ENCODE measurements around the gene ZNF668. TPM values are rescaled to one million over a fixed set of nuclear protein-coding genes. Genes with fewer than 3 reads are reported as not detected.
"Not testable (repeated sequence)": the region's sequence is repeated elsewhere in the genome, so short reads cannot be mapped to it uniquely, and the experiment has no call there.

Gene ZNF668
- total RNA-seq, 2 experiments from 2014 or later: 9.2 to 9.9 TPM

- no peaks in the 10 kb centered on the region for H3K36me3 Mint-ChIP-seq (ENCODE audit: low read depth)
- ChIA-PET POLR2A (no interaction called here), CTCF (interaction anchor here (0.6 to 1.3 kb wide), 3 partner anchors 43 to 435 kb away, joined by 3 to 4 read pairs (median 3); partner anchors contain the start of gene ARMC5)
- H3K4me3 Mint-ChIP-seq: no peak overlapping the region
- intact Hi-C loops (cut with DNase I, micrococcal nuclease): no loop called here
- H3K27ac Mint-ChIP-seq: no peak overlapping the region
- DNase-seq (no peak), ATAC-seq (no peak)
- no peaks in the 10 kb centered on the region for H3K9me3 Mint-ChIP-seq (ENCODE audit: low read depth)
- H3K4me1 Mint-ChIP-seq: peaks cover 3% of the 10 kb centered on the region
- no peaks in the 10 kb centered on the region for H3K27me3 Mint-ChIP-seq
Observed at GRCh38 chr16:31023627-31024226, 50.3 kb downstream of the ZNF668 start.

- CTCF ChIA-PET: interaction anchor here (0.6 to 1.3 kb wide), 2 partner anchors 178 to 436 kb away, joined by 3 to 4 read pairs; partner anchors contain the start of gene ARMC5
- Mint-ChIP-seq H3K9me3 (ENCODE audit: low read depth) (no peaks in the 10 kb centered on the region), H3K4me1 (peaks cover 3% of the 10 kb centered on the region), H3K27ac (no peak overlapping the region), H3K36me3 (ENCODE audit: low read depth) (no peaks in the 10 kb centered on the region), H3K4me3 (no peak overlapping the region), H3K27me3 (no peaks in the 10 kb centered on the region)
- intact Hi-C loops (cut with DNase I, micrococcal nuclease): no loop called here
- DNase-seq (no peak), ATAC-seq (no peak)
- POLR2A ChIA-PET: no interaction called here
Observed at GRCh38 chr16:31023252-31023602, 50.8 kb downstream of the ZNF668 start.

GRCh38 chr16:31022544-31023251 lies 51.3 kb downstream of the ZNF668 start:
- Mint-ChIP-seq H3K27me3 (no peaks in the 10 kb centered on the region), H3K36me3 (ENCODE audit: low read depth) (no peaks in the 10 kb centered on the region), H3K27ac (no peak overlapping the region), H3K4me3 (no peak overlapping the region), H3K9me3 (ENCODE audit: low read depth) (no peaks in the 10 kb centered on the region), H3K4me1 (peaks cover 3% of the 10 kb centered on the region)
- POLR2A ChIA-PET: no interaction called here
- ATAC-seq (no peak), DNase-seq (no peak)
- CTCF ChIA-PET: interaction anchor here (0.6 to 1.3 kb wide), 2 partner anchors 178 to 436 kb away, joined by 3 to 4 read pairs; partner anchors contain the start of gene ARMC5
- intact Hi-C loops (cut with DNase I, micrococcal nuclease): no loop called here

- Mint-ChIP-seq H3K9me3 (ENCODE audit: low read depth) (no peaks in the 10 kb centered on the region), H3K27ac (no peak overlapping the region), H3K27me3 (no peaks in the 10 kb centered on the region), H3K36me3 (ENCODE audit: low read depth) (no peaks in the 10 kb centered on the region), H3K4me3 (no peak overlapping the region), H3K4me1 (peaks cover 3% of the 10 kb centered on the region)
- no peak for DNase-seq
- CTCF ChIA-PET: interaction anchor here (0.6 kb wide), 1 partner anchor 283 kb away, joined by 3 read pairs; no protein-coding TSS in a partner anchor
- POLR2A ChIA-PET: no interaction called here
- intact Hi-C loops (cut with DNase I, micrococcal nuclease): no loop called here
- ATAC-seq: no peak
Observed at GRCh38 chr16:31020536-31020935, 53.5 kb downstream of the ZNF668 start.

GRCh38 chr16:31017756-31018155 lies 56.3 kb downstream of the ZNF668 start:
- ATAC-seq; H3K9me3 Mint-ChIP-seq (ENCODE audit: low read depth); intact Hi-C loops (cut with DNase I, micrococcal nuclease); DNase-seq; H3K27me3 Mint-ChIP-seq; H3K36me3 Mint-ChIP-seq (ENCODE audit: low read depth); POLR2A ChIA-PET; H3K4me1 Mint-ChIP-seq; H3K4me3 Mint-ChIP-seq; H3K27ac Mint-ChIP-seq; CTCF ChIA-PET: not testable (repeated sequence)

- intact Hi-C loops (cut with DNase I, micrococcal nuclease): no loop called here
- Mint-ChIP-seq H3K4me1 (peaks cover 4% of the 10 kb centered on the region), H3K27me3 (peaks cover 11% of the 10 kb centered on the region), H3K9me3 (ENCODE audit: low read depth) (no peaks in the 10 kb centered on the region), H3K36me3 (ENCODE audit: low read depth) (no peaks in the 10 kb centered on the region), H3K4me3 (no peak overlapping the region), H3K27ac (no peak overlapping the region)
- ChIA-PET POLR2A (no interaction called here), CTCF (no interaction called here)
- DNase-seq: no peak
- no peak for ATAC-seq
Observed at GRCh38 chr16:31016018-31016417, 58.0 kb downstream of the ZNF668 start.

- intact Hi-C loops (cut with DNase I, micrococcal nuclease); H3K4me3 Mint-ChIP-seq; ATAC-seq; H3K27ac Mint-ChIP-seq; POLR2A ChIA-PET; DNase-seq; H3K36me3 Mint-ChIP-seq (ENCODE audit: low read depth); CTCF ChIA-PET; H3K9me3 Mint-ChIP-seq (ENCODE audit: low read depth): not testable (repeated sequence)
- H3K4me1 Mint-ChIP-seq: peaks cover 12% of the 10 kb centered on the region
- H3K27me3 Mint-ChIP-seq: peaks cover 11% of the 10 kb centered on the region
Observed at GRCh38 chr16:31013292-31013691, 60.7 kb downstream of the ZNF668 start.

GRCh38 chr16:31011815-31012214 lies 62.2 kb downstream of the ZNF668 start:
- intact Hi-C loops (cut with DNase I, micrococcal nuclease); H3K36me3 Mint-ChIP-seq (ENCODE audit: low read depth); H3K9me3 Mint-ChIP-seq (ENCODE audit: low read depth); ATAC-seq; CTCF ChIA-PET; POLR2A ChIA-PET; DNase-seq; H3K27ac Mint-ChIP-seq: not testable (repeated sequence)
- Mint-ChIP-seq H3K4me3 (peak overlapping the region; percentile 61), H3K27me3 (peaks cover 11% of the 10 kb centered on the region), H3K4me1 (peaks cover 12% of the 10 kb centered on the region)

Other genes starting within 250 kb of the ZNF668 start
- gene BCL7C, start 180.2 kb downstream of the ZNF668 start, total RNA-seq: 10 to 100 TPM; 19.5 to 20.4 TPM
- under 1 TPM; 0.18 TPM for gene CTF1, start 177.6 kb downstream of the ZNF668 start, total RNA-seq
- gene FBXL19, start 150.7 kb downstream of the ZNF668 start, total RNA-seq: 10 to 100 TPM; 23.7 to 31.4 TPM
- gene ORAI3, start 125.2 kb downstream of the ZNF668 start, total RNA-seq: 1 to 10 TPM; 6.9 to 7.9 TPM
- gene SETD1A, start 116.5 kb downstream of the ZNF668 start, total RNA-seq: 10 to 100 TPM; 18.5 to 21.7 TPM
- 1 to 10 TPM; 1.6 to 2.2 TPM for gene HSD3B7, start 89.0 kb downstream of the ZNF668 start, total RNA-seq
- gene STX1B, start 63.6 kb downstream of the ZNF668 start, total RNA-seq: 1 to 10 TPM; 1.3 to 1.5 TPM
- 10 to 100 TPM; 29.2 to 35.9 TPM for gene STX4, start 40.7 kb downstream of the ZNF668 start, total RNA-seq
- 10 to 100 TPM; 21.3 to 25.8 TPM for gene ZNF646, start 182 bp upstream of the ZNF668 start, total RNA-seq
- gene PRSS53, start 14.7 kb upstream of the ZNF668 start, total RNA-seq: 1 to 10 TPM; 4.0 to 9.2 TPM
- 10 to 100 TPM; 59.6 to 64.2 TPM for gene VKORC1, start 20.6 kb upstream of the ZNF668 start, total RNA-seq
- gene BCKDK, start 34.1 kb upstream of the ZNF668 start, total RNA-seq: 10 to 100 TPM; 50.0 to 53.3 TPM
- 10 to 100 TPM; 53.6 to 63.1 TPM for gene KAT8, start 43.4 kb upstream of the ZNF668 start, total RNA-seq
- not detected for gene PRSS8, start 61.5 kb upstream of the ZNF668 start, total RNA-seq
- under 1 TPM; 0.26 to 0.43 TPM for gene PRSS36, start 75.8 kb upstream of the ZNF668 start, total RNA-seq
- 100 to 1,000 TPM; 647 to 648 TPM for gene FUS, start 105.9 kb upstream of the ZNF668 start, total RNA-seq
- 1 to 10 TPM; 5.7 TPM for gene PYCARD, start 128.5 kb upstream of the ZNF668 start, total RNA-seq
- gene TRIM72, start 139.9 kb upstream of the ZNF668 start, total RNA-seq: under 1 TPM in 1 of 2 experiments, not detected in 1; 0.04 TPM
- gene PYDC1, start 142.9 kb upstream of the ZNF668 start, total RNA-seq: not detected
- gene ITGAM, start 185.7 kb upstream of the ZNF668 start, total RNA-seq: under 1 TPM; 0.67 to 0.98 TPM

Data from activated CD4-positive, alpha-beta T cell treated with anti-CD3 and anti-CD28 coated beads for 36 hours (primary cell).